GM12878 (cell line): ENCODE results near the gene INKA1. TPM values are rescaled to one million over a fixed set of nuclear protein-coding genes. Genes with fewer than 3 reads are reported as not detected.
"Not testable (repeated sequence)": the region's sequence is repeated elsewhere in the genome, so short reads cannot be mapped to it uniquely, and the experiment has no call there.

ENCODE experiments used
- ATAC-seq: fragments of 200-7000 bp; cut with Tn5 transposase; 3 replicates; pipeline ENCODE4 v1.9.1; 2020; ENCODE audit warnings: mild to moderate bottlenecking, moderate library complexity
- BruUV-seq: library from RNA; stranded (reverse); fragments of 400-500 nt; replicated peaks from 2 replicates; lab custom pipeline; 2021; lab: Mats Ljungman, UMichigan
- CTCF ChIA-PET: fragments of 300-600 bp; sonication (Branson Sonifier 250); formaldehyde crosslinking; extraction: SDS; loops from one replicate; lab custom pipeline; 2021; ENCODE audit warnings: inconsistent platforms; lab: Yijun Ruan, JAX
- POLR2A ChIA-PET: fragments of 350-600 bp; formaldehyde crosslinking; extraction: SDS; loops from one replicate; lab custom pipeline; 2021; ENCODE audit warnings: inconsistent platforms; lab: Charles Lee
- RAD21 ChIA-PET: fragments of 300-600 bp; sonication (Branson Sonifier 250); formaldehyde crosslinking; loops from one replicate; lab custom pipeline; 2023; ENCODE audit warnings: antibody characterized with exemption; ENCODE audit not compliant: unreplicated experiment; lab: Charles Lee
- SMC1A ChIA-PET: fragments of 300-600 bp; sonication (Branson Sonifier 250); formaldehyde crosslinking; loops from one replicate; lab custom pipeline; 2023; ENCODE audit not compliant: unreplicated experiment, uncharacterized antibody; lab: Charles Lee
- DNase-seq: peaks from one replicate; pipeline ENCODE4 v3.0.0-alpha.2; 2011; ENCODE audit warnings: low read depth, low spot score
- FAIRE-seq: peaks from 3 replicates; lab custom pipeline; 2011; peaks lifted over from hg19 to GRCh38; lab: Jason Lieb, UNC
- H2AFZ ChIP-seq: 2 replicates; pipeline ENCODE4 v1.6.0; 2011; ENCODE audit warnings: low read depth, low read length, control low read depth; ENCODE audit not compliant: control insufficient read depth
- H3K27ac ChIP-seq: 2 replicates; pipeline ENCODE4 v1.5.1; 2011; ENCODE audit warnings: control low read depth; ENCODE audit not compliant: control insufficient read depth, insufficient read depth
- H3K27me3 ChIP-seq, 2 experiments: replicated peaks in 1 of 2; 2 replicates each; pipeline versions ENCODE4 v1.6.0 to v1.6.1; 2011; ENCODE audit warnings: low read length in 1 of 2; ENCODE audit not compliant: control insufficient read depth in 2 of 2, insufficient read depth in 2 of 2
- H3K36me3 ChIP-seq, 2 experiments: 2 replicates each; pipeline ENCODE4 v1.5.1; 2011; ENCODE audit warnings: low read length in 1 of 2; ENCODE audit not compliant: control insufficient read depth in 2 of 2, insufficient read depth in 2 of 2
- H3K4me1 ChIP-seq: 2 replicates; pipeline ENCODE4 v1.6.1; 2011; ENCODE audit warnings: mild to moderate bottlenecking, low read length, moderate library complexity, mixed read lengths; ENCODE audit not compliant: control insufficient read depth, insufficient read depth
- H3K4me2 ChIP-seq: 2 replicates; pipeline ENCODE4 v1.6.0; 2011; ENCODE audit warnings: control low read depth; ENCODE audit not compliant: control insufficient read depth, insufficient read depth
- H3K4me3 ChIP-seq: fragments of 200-600 bp; sonication (generic); 2 replicates; pipeline ENCODE4 v1.5.1; 2016
- H3K79me2 ChIP-seq: 2 replicates; pipeline ENCODE4 v1.6.0; 2011; ENCODE audit warnings: low read length; ENCODE audit not compliant: control insufficient read depth, insufficient read depth
- H3K9ac ChIP-seq: 2 replicates; pipeline ENCODE4 v1.8.0; 2011; ENCODE audit warnings: low read length, control low read depth, mixed read lengths; ENCODE audit not compliant: control insufficient read depth, insufficient read depth
- H3K9me3 ChIP-seq: replicated peaks from 3 replicates; pipeline ENCODE4 v1.5.1; 2011; ENCODE audit warnings: mild to moderate bottlenecking, low read length; ENCODE audit not compliant: control insufficient read depth, insufficient read depth
- H4K20me1 ChIP-seq: 2 replicates; pipeline ENCODE4 v1.6.0; 2011; ENCODE audit not compliant: control insufficient read depth, insufficient read depth
- HDGF ChIP-seq: fragments of 450-650 bp; IDR thresholded peaks from 2 replicates; pipeline ENCODE4 v1.6.1; 2016; ENCODE audit warnings: antibody characterized with exemption
- LARP7 ChIP-seq: fragments of 450-650 bp; IDR thresholded peaks from 2 replicates; pipeline ENCODE4 v1.6.1; 2017; ENCODE audit warnings: mild to moderate bottlenecking
- REST ChIP-seq: IDR thresholded peaks from 2 replicates; pipeline ENCODE4 v1.6.1; 2012; ENCODE audit warnings: mild to moderate bottlenecking, low read depth, low read length
- SRF ChIP-seq, 2 experiments: IDR thresholded peaks; 2 replicates each; pipeline ENCODE4 v1.6.1; 2011; ENCODE audit warnings: low read depth in 2 of 2, low read length in 2 of 2, mild to moderate bottlenecking in 1 of 2, moderate library complexity in 1 of 2
- WGBS: methylation state at CpG from one replicate; pipeline ENCODE4 v1.1.6; 2016; ENCODE audit warnings: low lambda C conversion rate; ENCODE audit not compliant: insufficient replicate concordance, insufficient coverage; ENCODE audit errors: missing lambda C conversion rate; 5-methylcytosine and 5-hydroxymethylcytosine counted together
- in situ Hi-C: fragments of 300-500 bp; cut with MboI; formaldehyde crosslinking; loops from 9 replicates; pipeline ENCODE4 v1.14.3; 2018; ENCODE audit warnings: mixed read lengths
- intact Hi-C: fragments of 100-400 bp; cut with micrococcal nuclease; formaldehyde crosslinking; loops from one replicate; pipeline ENCODE4 v1.14.2; 2022; ENCODE audit not compliant: unreplicated experiment
- polyA plus RNA-seq, 11 experiments: library from polyadenylated mRNA; depleted of rRNA in 4 of 11; unstranded in 6 of 11; stranded (reverse) in 5 of 11; fragments of >200 nt; fragmentation: Nextera tagmentation in 4 of 11; fragmentation: Illumina TruSeq in 1 of 11; extraction: Ambion mirVana in 4 of 11; extraction: Trizol in 1 of 11; gene quantifications; 1 replicate in 1 of 11; 2 replicates in 10 of 11; pipeline versions ENCODE4 v1.2.1 to v1.2.3, GENCODE V29; 2011 to 2016; ENCODE audit warnings: inconsistent platforms in 2 of 11, missing spikeins in 2 of 11, low read depth in 1 of 11
- total RNA-seq, 4 experiments: library from RNA; depleted of rRNA in 3 of 4; stranded (reverse); fragments of >200 nt in 3 of 4; fragmentation: Illumina TruSeq in 1 of 4; extraction: Trizol in 1 of 4; gene quantifications; 2 replicates each; pipeline versions ENCODE4 v1.2.1 to v1.2.3, GENCODE V29; 2013 to 2021
- TF ChIP-seq, protein P1 (sequence below): IDR thresholded peaks from 2 replicates; pipeline ENCODE4 v1.6.1; 2011; ENCODE audit warnings: mild to moderate bottlenecking, low read depth, low read length, moderate library complexity; ENCODE audit not compliant: insufficient replicate concordance

INKA1 gene
- total and polyA plus RNA-seq, 10 of the 15 experiments (the other 5 are each of a cell fraction or from before 2014, with no cell fraction given) = 0.32 to 10.5 (median 4.9) TPM

DNA sequence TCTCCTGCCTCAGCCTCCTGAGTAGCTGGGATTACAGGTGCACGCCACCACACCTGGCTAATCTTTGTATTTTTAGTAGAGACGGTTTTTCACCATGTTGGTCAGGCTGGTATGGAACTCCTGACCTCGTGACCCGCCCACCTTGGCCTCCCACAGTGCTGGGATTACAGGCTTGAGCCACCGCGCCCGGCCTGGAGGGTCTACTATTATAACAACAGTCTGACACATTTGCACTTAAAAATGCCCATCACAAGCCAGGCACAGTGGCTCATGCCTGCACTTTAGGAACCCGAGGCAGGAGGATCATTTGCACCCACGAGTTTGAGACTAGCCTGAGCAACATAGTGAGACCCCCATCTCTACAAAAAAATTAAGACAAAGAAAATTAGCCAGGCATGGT is 20.8 kb upstream of the INKA1 start:
- H4K20me1 ChIP-seq, intact Hi-C loops, DNase-seq, RAD21 ChIA-PET, H3K27me3 ChIP-seq, H3K4me1 ChIP-seq, H3K9ac ChIP-seq, FAIRE-seq, H3K9me3 ChIP-seq, H3K4me2 ChIP-seq, H3K36me3 ChIP-seq, in situ Hi-C loops, H2AFZ ChIP-seq, H3K27ac ChIP-seq, SMC1A ChIA-PET, H3K4me3 ChIP-seq, ATAC-seq, BruUV-seq: not testable (repeated sequence)
- ChIA-PET CTCF (interaction anchor here (1.4 kb wide), 1 partner anchor 25 kb away, joined by 3 read pairs; no protein-coding TSS in a partner anchor), POLR2A (interaction anchor here (0.6 kb wide), 1 partner anchor 176 kb away, joined by 3 read pairs; no protein-coding TSS in a partner anchor)
- peaks cover 37% of the 10 kb centered on the region for H3K79me2 ChIP-seq
- WGBS = 89% methylated on average over 9 of the region's 9 CpGs

DNA sequence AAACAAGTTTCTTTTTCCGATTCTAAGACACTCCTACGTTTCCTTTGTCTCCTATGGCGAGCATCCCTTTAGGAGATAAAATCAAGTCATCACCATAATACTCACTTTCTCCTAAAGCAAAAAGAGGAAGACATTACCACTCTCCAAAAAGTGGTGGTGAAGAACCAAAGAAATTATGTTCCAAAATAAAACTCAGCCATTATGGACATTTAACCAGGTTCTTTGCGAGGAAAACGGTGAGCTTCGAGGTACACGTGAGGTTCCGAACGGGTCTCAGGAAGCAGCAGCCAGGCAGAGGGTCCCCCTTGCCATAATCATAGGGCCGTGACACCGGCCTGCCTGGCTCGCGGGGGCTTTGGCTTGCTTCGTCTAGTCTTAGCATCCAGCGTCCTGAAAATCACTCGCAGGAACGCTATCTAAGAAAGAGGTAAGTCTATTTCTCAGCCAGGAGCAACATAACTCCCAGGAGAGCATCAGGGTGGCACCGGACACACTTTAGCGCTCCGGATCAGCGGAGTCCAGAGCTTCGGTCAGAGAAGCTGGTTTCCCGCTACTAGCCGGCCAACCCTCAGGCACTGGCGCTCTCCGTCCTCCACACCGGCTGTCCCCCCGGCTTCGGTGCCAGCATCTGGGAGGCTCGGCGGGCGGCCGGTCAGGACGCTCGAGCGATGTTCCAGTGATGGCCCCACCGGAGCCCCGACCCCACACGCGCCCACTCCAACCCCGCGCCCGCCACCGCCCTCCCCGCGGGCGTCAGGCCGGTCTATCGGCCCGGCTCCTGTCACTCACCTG is 17.3 kb upstream of the INKA1 start:
- POLR2A ChIA-PET = interaction anchor here (0.6 to 3.0 kb wide), 4 partner anchors 18 to 283 kb away, joined by 3 to 15 read pairs (median 4); partner anchors contain the start of gene INKA1
- no peaks in the 10 kb centered on the region for H3K27me3 ChIP-seq
- H3K4me1 ChIP-seq = peaks cover 9% of the 10 kb centered on the region
- peaks cover 27% of the 10 kb centered on the region for H3K79me2 ChIP-seq
- no peaks in the 10 kb centered on the region for H3K9me3 ChIP-seq
- WGBS = 7% methylated on average over 30 of the region's 50 CpGs
- SMC1A ChIA-PET = interaction anchor here (1.3 kb wide), 1 partner anchor 21 kb away, joined by 3 read pairs; no protein-coding TSS in a partner anchor
- TF ChIP-seq HDGF (no peak), LARP7 (peak; percentile 25; the same call in 1 of the 2 replicates), REST (peak; percentile 41; the same call in 1 of the 2 replicates), SRF (IDR thresholded peaks at IDR 0.05; ENCODE audit: low read depth in 2 of 2, low read length in 2 of 2) (no peak)
- TF ChIP-seq, protein P1, sequence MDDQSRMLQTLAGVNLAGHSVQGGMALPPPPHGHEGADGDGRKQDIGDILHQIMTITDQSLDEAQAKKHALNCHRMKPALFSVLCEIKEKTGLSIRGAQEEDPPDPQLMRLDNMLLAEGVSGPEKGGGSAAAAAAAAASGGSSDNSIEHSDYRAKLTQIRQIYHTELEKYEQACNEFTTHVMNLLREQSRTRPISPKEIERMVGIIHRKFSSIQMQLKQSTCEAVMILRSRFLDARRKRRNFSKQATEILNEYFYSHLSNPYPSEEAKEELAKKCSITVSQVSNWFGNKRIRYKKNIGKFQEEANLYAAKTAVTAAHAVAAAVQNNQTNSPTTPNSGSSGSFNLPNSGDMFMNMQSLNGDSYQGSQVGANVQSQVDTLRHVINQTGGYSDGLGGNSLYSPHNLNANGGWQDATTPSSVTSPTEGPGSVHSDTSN = peak; percentile 58
- H3K9ac ChIP-seq = peak overlapping the region; percentile 87
- CTCF ChIA-PET = interaction anchor here (0.5 to 1.5 kb wide), 4 partner anchors 17 to 294 kb away, joined by 3 to 4 read pairs (median 4); partner anchors contain the start of gene INKA1
- no peaks in the 10 kb centered on the region for H4K20me1 ChIP-seq
- no peaks in the 10 kb centered on the region for H3K36me3 ChIP-seq
- FAIRE-seq (peak; percentile 89), ATAC-seq (peak; percentile 68), DNase-seq (no peak)
- intact Hi-C loops = loop anchor here (5.0 kb wide), 1 partner anchor 63 kb away; the partner anchor contains the start of gene GMPPB
- in situ Hi-C loops = no loop called here
- H3K4me2 ChIP-seq = peak overlapping the region; percentile 30
- RAD21 ChIA-PET = interaction anchor here (0.8 to 2.5 kb wide), 5 partner anchors 18 to 246 kb away, joined by 3 to 14 read pairs (median 4); partner anchors contain the start of genes INKA1 and UBA7
- peak overlapping the region; percentile 59 for H3K27ac ChIP-seq
- H3K4me3 ChIP-seq = peak overlapping the region; percentile 96
- H2AFZ ChIP-seq = peak overlapping the region; percentile 65
- no TSS peak for BruUV-seq
